SK-N-SH (cell line): ENCODE results near the gene PBX1. TPM values are rescaled to one million over a fixed set of nuclear protein-coding genes. Genes with fewer than 3 reads are reported as not detected.

Experiments used
- CTCF ChIA-PET: fragments of 300-600, 350-600 bp; formaldehyde crosslinking; extraction: SDS; loops from one replicate; lab custom pipeline; 2021; lab: Yijun Ruan, JAX
- POLR2A ChIA-PET: fragments of 350-600 bp; sonication (Branson Sonifier 250); formaldehyde crosslinking; extraction: SDS; loops from one replicate; lab custom pipeline; 2020; ENCODE audit warnings: antibody characterized with exemption, inconsistent platforms; lab: Yijun Ruan, JAX
- DNase-seq: peaks from one replicate; pipeline ENCODE4 v3.0.0; 2012
- H2AFZ ChIP-seq: fragments of 200-600 bp; sonication (generic); 2 replicates; pipeline ENCODE4 v1.8.1; 2016; ENCODE audit warnings: antibody characterized with exemption, mild to moderate bottlenecking, low read depth
- H3F3A ChIP-seq: fragments of 200-600 bp; sonication (generic); replicated peaks from 2 replicates; pipeline ENCODE3; 2016; ENCODE audit warnings: antibody characterized with exemption, mild to moderate bottlenecking; ENCODE audit not compliant: insufficient read depth
- H3K27ac ChIP-seq, 2 experiments: fragments of 200-500 bp in 1 of 2; fragments of 200-600 bp in 1 of 2; sonication (Bioruptor generic) in 1 of 2; sonication (generic), shearing (Covaris generic) in 1 of 2; 2 replicates each; pipeline versions ENCODE4 v1.5.1 to v1.6.1; 2014 to 2016; ENCODE audit warnings: low read depth in 2 of 2, inconsistent platforms in 1 of 2, low read length in 1 of 2, mild to moderate bottlenecking in 1 of 2, mixed read lengths in 1 of 2
- H3K27me3 ChIP-seq: fragments of 200-600 bp; sonication (generic), shearing (Covaris generic); 2 replicates; pipeline ENCODE4 v1.6.1; 2016; ENCODE audit warnings: mixed run types; ENCODE audit not compliant: insufficient read depth
- H3K36me3 ChIP-seq, 2 experiments: fragments of 200-500 bp in 1 of 2; fragments of 200-600 bp in 1 of 2; sonication (Bioruptor generic) in 1 of 2; sonication (generic) in 1 of 2; replicated peaks in 1 of 2; 2 replicates each; pipeline versions ENCODE3 to v1.5.1; 2014 to 2016; ENCODE audit warnings: low read length in 1 of 2, mild to moderate bottlenecking in 1 of 2; ENCODE audit not compliant: insufficient read depth in 2 of 2, control insufficient read depth in 1 of 2
- H3K4me1 ChIP-seq, 2 experiments: fragments of 200-500 bp in 1 of 2; fragments of 200-600 bp in 1 of 2; sonication (Bioruptor generic) in 1 of 2; sonication (generic), shearing (Covaris generic) in 1 of 2; 2 replicates each; pipeline versions ENCODE4 v1.5.1 to v1.6.1; 2014 to 2016; ENCODE audit warnings: low read depth in 1 of 2, low read length in 1 of 2, mixed run types in 1 of 2; ENCODE audit not compliant: insufficient read depth in 2 of 2, control insufficient read depth in 1 of 2
- H3K4me2 ChIP-seq: fragments of 200-600 bp; sonication (generic), shearing (Covaris generic); 2 replicates; pipeline ENCODE4 v1.6.1; 2017; ENCODE audit warnings: mixed run types
- H3K4me3 ChIP-seq, 2 experiments: fragments of 200-500 bp in 1 of 2; fragments of 200-600 bp in 1 of 2; sonication (Bioruptor generic) in 1 of 2; sonication (generic), shearing (Covaris generic) in 1 of 2; 2 replicates each; pipeline versions ENCODE4 v1.5.1 to v1.8.1; 2014 to 2016; ENCODE audit warnings: low read depth in 2 of 2, inconsistent platforms in 1 of 2, low read length in 1 of 2, mild to moderate bottlenecking in 1 of 2, mixed read lengths in 1 of 2, moderate library complexity in 1 of 2
- H3K79me2 ChIP-seq: fragments of 200-600 bp; sonication (generic); 2 replicates; pipeline ENCODE4 v1.8.1; 2017; ENCODE audit warnings: mild to moderate bottlenecking; ENCODE audit not compliant: insufficient read depth
- H3K9ac ChIP-seq: fragments of 200-600 bp; sonication (generic); 2 replicates; pipeline ENCODE4 v1.6.1; 2017; ENCODE audit warnings: mixed run types
- H3K9me2 ChIP-seq: fragments of 200-600 bp; sonication (generic); 2 replicates; pipeline ENCODE4 v1.6.1; 2017; ENCODE audit warnings: mixed run types
- H3K9me3 ChIP-seq: fragments of 200-600 bp; sonication (generic); 2 replicates; pipeline ENCODE4 v1.6.1; 2017; ENCODE audit warnings: mixed run types, mild to moderate bottlenecking, moderate library complexity
- H4K20me1 ChIP-seq: fragments of 200-600 bp; sonication (generic); 2 replicates; pipeline ENCODE4 v1.6.1; 2017; ENCODE audit warnings: mild to moderate bottlenecking, mixed run types; ENCODE audit not compliant: insufficient read depth
- ELF1 ChIP-seq: IDR thresholded peaks from 2 replicates; pipeline ENCODE4 v1.4.0; 2012
- EP300 ChIP-seq, 2 experiments: IDR thresholded peaks; 2 replicates each; pipeline versions ENCODE4 v1.4.0 to v1.6.1; 2012; ENCODE audit warnings: borderline replicate concordance in 1 of 2, low read depth in 1 of 2, low read length in 1 of 2
- EZH2phosphoT487 ChIP-seq: fragments of 200-600 bp; sonication (generic); IDR thresholded peaks from 2 replicates; pipeline ENCODE4 v1.6.1; 2017; ENCODE audit warnings: low read depth, mixed run types, mild to moderate bottlenecking, antibody characterized with exemption, moderate library complexity, borderline replicate concordance
- FOSL2 ChIP-seq: IDR thresholded peaks from 2 replicates; pipeline ENCODE4 v1.4.0; 2012; ENCODE audit warnings: low read depth, mild to moderate bottlenecking, moderate library complexity, borderline replicate concordance
- MAX ChIP-seq: IDR thresholded peaks from 2 replicates; pipeline ENCODE4 v1.4.0; 2012; ENCODE audit warnings: low read depth
- MEF2A ChIP-seq: IDR thresholded peaks from 2 replicates; pipeline ENCODE4 v1.4.0; 2012; ENCODE audit warnings: low read depth, borderline replicate concordance
- MXI1 ChIP-seq: IDR thresholded peaks from 2 replicates; pipeline ENCODE4 v1.6.1; 2012; ENCODE audit warnings: mild to moderate bottlenecking, low read depth, low read length, improper control_type of control experiment
- RAD21 ChIP-seq: IDR thresholded peaks from 2 replicates; pipeline ENCODE4 v1.6.1; 2012; ENCODE audit warnings: mild to moderate bottlenecking, low read length
- RCOR1 ChIP-seq: fragments of 150-350 bp; IDR thresholded peaks from 2 replicates; pipeline ENCODE4 v1.6.1; 2017; ENCODE audit warnings: antibody characterized with exemption, low read length
- REST ChIP-seq: IDR thresholded peaks from 2 replicates; pipeline ENCODE4 v1.6.1; 2012; ENCODE audit warnings: mild to moderate bottlenecking, low read depth, low read length, moderate library complexity
- RFX5 ChIP-seq: IDR thresholded peaks from 2 replicates; pipeline ENCODE4 v1.6.1; 2012; ENCODE audit warnings: mild to moderate bottlenecking, improper control_type of control experiment, low read length
- RXRA ChIP-seq: IDR thresholded peaks from 2 replicates; pipeline ENCODE4 v1.4.0; 2012; ENCODE audit warnings: low read depth, mild to moderate bottlenecking, borderline replicate concordance
- SIN3A ChIP-seq: IDR thresholded peaks from 2 replicates; pipeline ENCODE4 v1.6.1; 2012; ENCODE audit warnings: low read depth, mild to moderate bottlenecking, low read length, moderate library complexity, borderline replicate concordance
- TCF12 ChIP-seq: IDR thresholded peaks from 2 replicates; pipeline ENCODE4 v1.4.0; 2012
- USF1 ChIP-seq: IDR thresholded peaks from 2 replicates; pipeline ENCODE4 v1.4.0; 2012; ENCODE audit warnings: low read depth, borderline replicate concordance
- ZBTB33 ChIP-seq: IDR thresholded peaks from 2 replicates; pipeline ENCODE4 v1.4.0; 2012; ENCODE audit warnings: low read depth, borderline replicate concordance
- WGBS: methylation state at CpG from one replicate; pipeline ENCODE4 v1.1.6; 2017; ENCODE audit warnings: low lambda C conversion rate; 5-methylcytosine and 5-hydroxymethylcytosine counted together
- polyA plus RNA-seq, 3 experiments: library from polyadenylated mRNA; depleted of rRNA; stranded (reverse); fragments of >200 nt; gene quantifications; 2 replicates each; pipeline ENCODE4 v1.2.3, GENCODE V29; 2012
- TF ChIP-seq, protein P1 (sequence below): fragments of 200-600 bp; sonication (generic); IDR thresholded peaks from 2 replicates; pipeline ENCODE4 v1.6.1; 2017; ENCODE audit warnings: antibody characterized with exemption, mild to moderate bottlenecking, moderate library complexity
- TF ChIP-seq, protein P2 (sequence below): fragments of 150-350 bp; IDR thresholded peaks from 2 replicates; pipeline ENCODE4 v1.6.1; 2017; ENCODE audit warnings: antibody characterized with exemption, low read length, low read depth, borderline replicate concordance

Gene PBX1
- polyA plus RNA-seq, 1 of the 3 experiments (the other 2 are of a cell fraction): 27.0 TPM

DNA sequence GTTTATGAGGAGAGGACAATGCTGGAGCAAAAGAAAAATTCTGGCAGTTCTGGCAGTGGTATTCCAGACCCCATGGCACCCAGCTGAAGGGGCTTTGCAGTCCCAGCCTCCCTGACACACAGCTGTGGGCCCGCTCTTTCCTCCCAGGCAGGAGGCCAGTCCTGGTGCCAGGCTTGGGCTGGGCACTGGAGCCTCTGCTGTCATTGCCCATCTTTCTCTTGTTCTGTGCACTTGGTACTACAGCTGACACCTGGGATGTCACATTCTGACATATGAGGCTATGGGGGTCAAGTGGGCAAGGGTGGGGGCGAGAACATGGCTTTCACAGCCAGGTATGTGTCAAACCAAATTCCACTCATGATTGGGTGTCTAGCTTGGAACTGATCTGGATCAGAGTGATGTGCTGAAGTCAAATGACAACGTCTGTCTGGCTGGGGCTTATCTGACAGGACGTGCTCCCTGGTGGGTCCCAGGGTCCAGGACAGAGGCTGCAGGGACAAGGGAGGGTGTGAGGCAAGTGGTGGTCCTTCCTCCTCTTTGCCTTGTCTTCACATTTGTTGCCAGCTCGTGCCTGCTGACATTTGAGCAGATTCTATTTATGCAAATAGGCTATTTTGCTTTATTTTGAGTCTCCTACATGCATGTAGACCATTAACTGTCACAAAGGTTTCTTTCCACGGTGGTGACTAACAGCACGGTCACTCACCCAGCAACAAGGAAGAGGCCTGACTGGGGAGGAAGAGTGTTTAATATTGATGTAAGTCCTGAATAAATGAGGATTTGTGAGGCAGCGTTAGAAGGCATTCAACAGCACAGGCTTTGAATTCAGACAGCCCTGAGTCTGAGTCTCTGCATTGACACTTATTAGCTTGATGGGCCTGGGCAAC lies 336.3 kb downstream of the PBX1 start:
- H3K4me2 ChIP-seq: no peak overlapping the region
- POLR2A ChIA-PET: no interaction called here
- no peaks in the 10 kb centered on the region for H3K79me2 ChIP-seq
- no peaks in the 10 kb centered on the region for H3K9me2 ChIP-seq
- H3K27ac ChIP-seq: no peak overlapping the region
- no peaks in the 10 kb centered on the region for H3K27me3 ChIP-seq
- H2AFZ ChIP-seq: no peak overlapping the region
- CTCF ChIA-PET: interaction anchor here (1.1 kb wide), 1 partner anchor 8 kb away, joined by 3 read pairs; no protein-coding TSS in a partner anchor
- TF ChIP-seq, protein P1, sequence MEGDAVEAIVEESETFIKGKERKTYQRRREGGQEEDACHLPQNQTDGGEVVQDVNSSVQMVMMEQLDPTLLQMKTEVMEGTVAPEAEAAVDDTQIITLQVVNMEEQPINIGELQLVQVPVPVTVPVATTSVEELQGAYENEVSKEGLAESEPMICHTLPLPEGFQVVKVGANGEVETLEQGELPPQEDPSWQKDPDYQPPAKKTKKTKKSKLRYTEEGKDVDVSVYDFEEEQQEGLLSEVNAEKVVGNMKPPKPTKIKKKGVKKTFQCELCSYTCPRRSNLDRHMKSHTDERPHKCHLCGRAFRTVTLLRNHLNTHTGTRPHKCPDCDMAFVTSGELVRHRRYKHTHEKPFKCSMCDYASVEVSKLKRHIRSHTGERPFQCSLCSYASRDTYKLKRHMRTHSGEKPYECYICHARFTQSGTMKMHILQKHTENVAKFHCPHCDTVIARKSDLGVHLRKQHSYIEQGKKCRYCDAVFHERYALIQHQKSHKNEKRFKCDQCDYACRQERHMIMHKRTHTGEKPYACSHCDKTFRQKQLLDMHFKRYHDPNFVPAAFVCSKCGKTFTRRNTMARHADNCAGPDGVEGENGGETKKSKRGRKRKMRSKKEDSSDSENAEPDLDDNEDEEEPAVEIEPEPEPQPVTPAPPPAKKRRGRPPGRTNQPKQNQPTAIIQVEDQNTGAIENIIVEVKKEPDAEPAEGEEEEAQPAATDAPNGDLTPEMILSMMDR: no peak
- TF ChIP-seq REST (no peak), MEF2A (no peak), ZBTB33 (no peak), SIN3A (no peak), FOSL2 (no peak), MAX (no peak), RFX5 (no peak), RCOR1 (no peak), MXI1 (no peak), EZH2phosphoT487 (no peak), EP300 (IDR thresholded peaks at IDR 0.05; ENCODE audit: borderline replicate concordance in 1 of 2, low read depth in 1 of 2, low read length in 1 of 2) (no peak), RXRA (no peak), ELF1 (no peak), TCF12 (no peak), RAD21 (no peak), USF1 (no peak)
- TF ChIP-seq, protein P2, sequence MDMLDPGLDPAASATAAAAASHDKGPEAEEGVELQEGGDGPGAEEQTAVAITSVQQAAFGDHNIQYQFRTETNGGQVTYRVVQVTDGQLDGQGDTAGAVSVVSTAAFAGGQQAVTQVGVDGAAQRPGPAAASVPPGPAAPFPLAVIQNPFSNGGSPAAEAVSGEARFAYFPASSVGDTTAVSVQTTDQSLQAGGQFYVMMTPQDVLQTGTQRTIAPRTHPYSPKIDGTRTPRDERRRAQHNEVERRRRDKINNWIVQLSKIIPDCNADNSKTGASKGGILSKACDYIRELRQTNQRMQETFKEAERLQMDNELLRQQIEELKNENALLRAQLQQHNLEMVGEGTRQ: no peak
- H3K9me3 ChIP-seq: no peaks in the 10 kb centered on the region
- H3K4me1 ChIP-seq: no peaks in the 10 kb centered on the region
- DNase-seq: no peak
- 21% methylated on average over 8 of the region's 8 CpGs for WGBS
- H3K4me3 ChIP-seq: no peak overlapping the region
- no peaks in the 10 kb centered on the region for H3K36me3 ChIP-seq
- no peaks in the 10 kb centered on the region for H3F3A ChIP-seq
- H4K20me1 ChIP-seq: no peaks in the 10 kb centered on the region
- H3K9ac ChIP-seq: no peak overlapping the region
